Stomach (tissue), 9 donors: ENCODE measurements around the gene TENM3. TPM values are rescaled to one million over a fixed set of nuclear protein-coding genes. Genes with fewer than 3 reads are reported as not detected.

ENCODE experiments used
- DNase-seq, 2 donors: peaks; one replicate each; pipeline versions ENCODE4 v3.0.0 to v3.0.0-alpha.2; 2013 to 2019
- H3K27ac ChIP-seq, 5 donors: fragments of 200-600 bp in 4 of 5; sonication (generic) in 4 of 5; one replicate each; pipeline ENCODE4 v1.5.1; 2013 to 2019; ENCODE audit warnings: mild to moderate bottlenecking in 1 of 5, moderate library complexity in 1 of 5
- H3K27me3 ChIP-seq, 3 donors: fragments of 200-600 bp; sonication (generic); one replicate each; pipeline ENCODE4 v1.5.1; 2017 to 2019; ENCODE audit warnings: mixed run types in 1 of 3
- H3K36me3 ChIP-seq, 4 donors: fragments of 200-600 bp; sonication (generic); 1 replicate in 3 of 4; 2 replicates in 1 of 4; pipeline ENCODE4 v1.5.1; 2016 to 2019
- H3K4me1 ChIP-seq, 4 donors: fragments of 200-600 bp; sonication (generic); one replicate each; pipeline ENCODE4 v1.5.1; 2016 to 2019
- H3K4me3 ChIP-seq, 4 donors: fragments of 200-600 bp; sonication (generic) in 3 of 4; one replicate each; pipeline ENCODE4 v1.5.1; 2016 to 2019; ENCODE audit warnings: mild to moderate bottlenecking in 1 of 4
- H3K9me3 ChIP-seq, 4 donors: fragments of 200-600 bp; sonication (generic); one replicate each; pipeline ENCODE4 v1.5.1; 2016 to 2019
- CTCF ChIP-seq, 7 experiments: fragments of 450-650 bp in 4 of 7; fragments of 200-600 bp in 3 of 7; sonication (generic) in 3 of 7; IDR thresholded peaks; one replicate each; pipeline ENCODE4 v1.5.1; 2016 to 2019; ENCODE audit warnings: antibody characterized with exemption in 7 of 7, control low read depth in 2 of 7, mild to moderate bottlenecking in 1 of 7
- EP300 ChIP-seq: sonication (generic); formaldehyde crosslinking; IDR thresholded peaks from one replicate; pipeline ENCODE4 v1.6.1; 2017; ENCODE audit warnings: antibody characterized with exemption
- POLR2A ChIP-seq, 4 donors: fragments of 450-650 bp; IDR thresholded peaks; one replicate each; pipeline ENCODE4 v1.6.1; 2016; ENCODE audit warnings: antibody characterized with exemption in 4 of 4, control low read depth in 2 of 4, mild to moderate bottlenecking in 1 of 4, moderate library complexity in 1 of 4
- POLR2AphosphoS5 ChIP-seq, 3 donors: sonication (generic); formaldehyde crosslinking; IDR thresholded peaks; one replicate each; pipeline ENCODE4 v1.6.1; 2016; ENCODE audit warnings: antibody characterized with exemption in 3 of 3
- WGBS, 5 donors: extraction: QIAGEN DNeasy Blood & Tissue Kit in 3 of 5; methylation state at CpG; one replicate each; pipeline versions ENCODE4 v1.1.5 to v1.1.7; 2013 to 2018; 5-methylcytosine and 5-hydroxymethylcytosine counted together
- intact Hi-C: fragments of 100-400 bp; cut with DNase I; formaldehyde crosslinking; loops from one replicate; pipeline ENCODE4 v1.15.1; 2023; ENCODE audit warnings: low total_unique reads
- polyA plus RNA-seq, 3 donors: library from polyadenylated mRNA; stranded (reverse); fragments of 200-250 nt; gene quantifications; one replicate each; pipeline ENCODE4 v1.2.3, GENCODE V29; 2013
- total RNA-seq, 5 donors: library from RNA; depleted of rRNA; stranded (reverse); fragments of >200 nt; gene quantifications; one replicate each; pipeline versions ENCODE4 v1.1.0 to v1.2.3, GENCODE V29; 2014 to 2016
- donor health status: healthy with polysubstance abuse.
- donor health status: Bipolar disorder and iron deficiency.
- donor health status: healthy.

Gene TENM3
- total and polyA plus RNA-seq, 8 donors = under 0.01 to 8.3 (median 0.44) TPM

GRCh38 chr4:182318256-182318655 is 75.1 kb downstream of the TENM3 start:
- DNase-seq = no peak
- intact Hi-C loops = no loop called here
- H3K27me3 ChIP-seq = no peaks in the 10 kb centered on the region
- H3K9me3 ChIP-seq = peaks cover 0 to 38% (median 19%) of the 10 kb centered on the region in 4 donors
- no peak for TF ChIP-seq CTCF (IDR thresholded peaks at IDR 0.05)
- no peak for TF ChIP-seq POLR2A (IDR thresholded peaks at IDR 0.05)
- TF ChIP-seq POLR2AphosphoS5 (IDR thresholded peaks at IDR 0.05) = no peak
- no peaks in the 10 kb centered on the region for H3K36me3 ChIP-seq
- no peak overlapping the region for H3K4me3 ChIP-seq
- H3K27ac ChIP-seq = no peak overlapping the region
- H3K4me1 ChIP-seq = no peaks in the 10 kb centered on the region
- WGBS, 5 donors = 75 to 92% (median 81%) methylated on average over 1 of the region's 1 CpG

DNA sequence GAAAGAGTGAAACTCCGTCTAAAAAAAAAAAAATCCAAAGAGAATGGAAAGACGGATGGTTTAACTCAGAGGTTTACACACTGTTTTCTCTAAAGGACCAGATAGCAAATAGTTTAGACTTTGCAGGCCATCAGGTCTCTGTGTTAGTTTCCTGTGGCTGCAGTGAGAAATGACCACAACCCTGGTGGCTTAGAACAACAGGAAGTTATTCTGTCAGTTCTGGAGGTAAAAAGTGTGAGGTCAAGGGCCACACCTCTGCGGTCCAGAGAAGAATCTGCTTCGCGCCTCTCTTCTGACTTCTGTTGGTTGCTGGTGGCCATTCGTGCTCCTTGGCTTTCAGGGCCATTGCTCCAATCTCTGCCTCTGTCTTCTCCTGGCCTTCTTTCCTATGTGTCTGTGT is 76.9 kb downstream of the TENM3 start:
- no peaks in the 10 kb centered on the region for H3K4me1 ChIP-seq
- no peaks in the 10 kb centered on the region for H3K27me3 ChIP-seq
- intact Hi-C loops = no loop called here
- H3K36me3 ChIP-seq = no peaks in the 10 kb centered on the region
- no peak overlapping the region for H3K4me3 ChIP-seq
- no peak for DNase-seq
- 70 to 83% (median 80%) methylated on average over 6 of the region's 6 CpGs for WGBS, 5 donors
- peaks cover 0 to 22% (median 6%) of the 10 kb centered on the region in 4 donors for H3K9me3 ChIP-seq
- TF ChIP-seq POLR2AphosphoS5 (IDR thresholded peaks at IDR 0.05) (no peak), CTCF (IDR thresholded peaks at IDR 0.05) (no peak), EP300 (no peak)
- no peak overlapping the region for H3K27ac ChIP-seq

DNA sequence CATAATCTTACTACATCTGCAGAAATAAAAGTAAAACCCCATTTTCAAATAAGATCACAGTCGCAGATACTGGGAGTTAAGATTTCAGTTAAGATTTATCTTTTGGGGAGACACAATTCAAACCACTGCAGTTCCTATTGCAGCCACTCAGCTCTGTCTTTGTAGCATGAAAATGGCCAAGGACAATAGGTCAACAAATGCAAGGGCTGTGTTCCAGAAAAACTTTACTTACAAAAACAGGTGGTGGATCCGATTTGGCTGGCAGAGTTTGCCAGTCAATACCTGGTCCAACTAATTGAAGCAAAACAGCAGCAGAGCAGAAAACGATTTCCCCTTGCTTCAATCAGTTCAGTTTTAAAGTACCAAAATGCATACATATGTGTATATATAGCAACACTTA is 77.4 kb downstream of the TENM3 start:
- Histone ChIP-seq H3K27me3 (no peaks in the 10 kb centered on the region), H3K27ac (no peak overlapping the region), H3K4me3 (no peak overlapping the region), H3K36me3 (no peaks in the 10 kb centered on the region), H3K9me3 (peaks cover 0 to 17% (median 4%) of the 10 kb centered on the region in 4 donors), H3K4me1 (no peaks in the 10 kb centered on the region)
- intact Hi-C loops = no loop called here
- TF ChIP-seq CTCF (IDR thresholded peaks at IDR 0.05) (no peak), POLR2AphosphoS5 (IDR thresholded peaks at IDR 0.05) (no peak), POLR2A (IDR thresholded peaks at IDR 0.05) (no peak), EP300 (no peak)
- WGBS, 5 donors = 69 to 84% (median 78%) methylated on average over 3 of the region's 3 CpGs
- no peak for DNase-seq

- 79 to 85% (median 83%) methylated on average over 10 of the region's 10 CpGs for WGBS, 5 donors
- Histone ChIP-seq H3K9me3 (no peaks in the 10 kb centered on the region), H3K4me3 (no peak overlapping the region), H3K27ac (no peak overlapping the region), H3K36me3 (no peaks in the 10 kb centered on the region), H3K27me3 (no peaks in the 10 kb centered on the region), H3K4me1 (no peaks in the 10 kb centered on the region)
- intact Hi-C loops = no loop called here
- TF ChIP-seq POLR2AphosphoS5 (IDR thresholded peaks at IDR 0.05) (no peak), CTCF (IDR thresholded peaks at IDR 0.05) (no peak), EP300 (no peak), POLR2A (IDR thresholded peaks at IDR 0.05) (no peak)
- DNase-seq = no peak
Observed at GRCh38 chr4:182324282-182324681, 81.1 kb downstream of the TENM3 start.
